Right lobe of liver (tissue), 6 donors: ENCODE data around the gene VAV2. TPM values are rescaled to one million over a fixed set of nuclear protein-coding genes. Genes with fewer than 3 reads are reported as not detected.

Source experiments
- ATAC-seq, 4 donors: fragments of 200-7000 bp; cut with Tn5 transposase; one replicate each; pipeline ENCODE4 v1.9.1; 2020; ENCODE audit warnings: mild to moderate bottlenecking in 4 of 4, moderate library complexity in 4 of 4
- DNase-seq, 3 donors: peaks; one replicate each; pipeline ENCODE4 v3.0.0-alpha.2; 2020
- H3K27ac ChIP-seq, 3 donors: fragments of 200-600 bp; one replicate each; pipeline ENCODE4 v1.8.0; 2022
- H3K27me3 ChIP-seq, 2 donors: fragments of 200-600 bp; one replicate each; pipeline ENCODE4 v1.8.0; 2022
- H3K36me3 ChIP-seq, 4 donors: fragments of 200-600 bp; sonication (generic) in 1 of 4; one replicate each; pipeline versions ENCODE4 v1.5.1 to v1.8.0; 2017 to 2022; ENCODE audit warnings: control low read depth in 1 of 4
- H3K4me1 ChIP-seq, 4 donors: fragments of 200-600 bp; sonication (generic) in 1 of 4; one replicate each; pipeline versions ENCODE4 v1.5.1 to v1.8.0; 2017 to 2022; ENCODE audit warnings: control low read depth in 1 of 4
- H3K4me3 ChIP-seq, 3 donors: fragments of 200-600 bp; one replicate each; pipeline ENCODE4 v1.8.0; 2022
- H3K9me3 ChIP-seq, 4 donors: fragments of 200-600 bp; sonication (generic) in 1 of 4; one replicate each; pipeline versions ENCODE4 v1.5.1 to v1.8.0; 2017 to 2022; ENCODE audit warnings: control low read depth in 1 of 4
- CTCF ChIP-seq, 4 donors: fragments of 200-600 bp in 3 of 4; fragments of 450-650 bp in 1 of 4; IDR thresholded peaks; one replicate each; pipeline versions ENCODE4 v1.5.1 to v1.8.0; 2016 to 2022; ENCODE audit warnings: antibody characterized with exemption in 4 of 4, mild to moderate bottlenecking in 2 of 4
- POLR2A ChIP-seq: fragments of 450-650 bp; IDR thresholded peaks from one replicate; pipeline ENCODE4 v1.6.1; 2017; ENCODE audit warnings: antibody characterized with exemption, mild to moderate bottlenecking
- WGBS: methylation state at CpG from one replicate; pipeline ENCODE4 v1.1.6; 2018; ENCODE audit warnings: low coverage, low lambda C conversion rate; ENCODE audit not compliant: insufficient coverage; ENCODE audit errors: missing lambda C conversion rate; 5-methylcytosine and 5-hydroxymethylcytosine counted together
- intact Hi-C, 2 donors: fragments of 100-400 bp; cut with DNase I; formaldehyde crosslinking; loops; one replicate each; pipeline versions ENCODE4 v1.11.2 to v1.14.1; 2022
- total RNA-seq, 6 experiments: library from RNA; depleted of rRNA in 2 of 6; stranded (reverse); fragments of >200 nt in 2 of 6; fragmentation: NEBNext Ultra II Directional in 3 of 6; extraction: Animal tissue kit (Norgen Biotek cat#: 25700) in 3 of 6; gene quantifications; one replicate each; pipeline versions ENCODE4 v1.1.0 to v1.2.4, GENCODE V29; 2016 to 2023
- donor health status: DM: no; HTN: yes; CAD: no.
- donor health status: DM: no; HTN: no; CAD: no.
- donor health status: DM: no; HTN: no; CAD: no.
- donor health status: DM: no; HTN: yes; CAD: no.
- donor health status: DM: no; HTN: yes; CAD: no.

VAV2 gene
- total RNA-seq, 6 experiments from 2014 or later: 30.1 to 44.3 (median 34.9) TPM

GRCh38 chr9:134024828-134025605 lies 32.9 kb upstream of the VAV2 start, which contains the start of gene BRD3OS:
BRD3OS (plus strand) TSS chr9:134025481; CDS start chr9:134026748, 1,267 bp downstream.
- peak; percentile 95 to 98 (median 98) for ATAC-seq
- WGBS: 4% methylated on average over 42 of the region's 43 CpGs
- Histone ChIP-seq H3K27me3 (no peaks in the 10 kb centered on the region), H3K27ac (no peak within 1 kb of the TSS), H3K36me3 (no peaks in the 10 kb centered on the region), H3K4me1 (peaks cover 0 to 31% (median 9%) of the 10 kb centered on the region in 4 donors), H3K9me3 (no peaks in the 10 kb centered on the region), H3K4me3 (peak within 1 kb of the TSS; percentile 82 to 86 (median 82))
- intact Hi-C loops: no loop called here
- TF ChIP-seq POLR2A (no peak), CTCF (IDR thresholded peaks at IDR 0.05) (no peak)
- DNase-seq: peak; percentile 98 to 99 (median 98)

GRCh38 chr9:134024214-134024792 lies 32.2 kb upstream of the VAV2 start:
- 52% methylated on average over 4 of the region's 4 CpGs for WGBS
- ATAC-seq: no peak
- H3K36me3 ChIP-seq: no peaks in the 10 kb centered on the region
- peak in 1 of 3 donors; percentile 13 for DNase-seq
- no peak for TF ChIP-seq CTCF (IDR thresholded peaks at IDR 0.05)
- TF ChIP-seq POLR2A: no peak
- peak overlapping the region in 1 of 3 donors; percentile 20 for H3K4me3 ChIP-seq
- no peaks in the 10 kb centered on the region for H3K27me3 ChIP-seq
- H3K27ac ChIP-seq: no peak overlapping the region
- peaks cover 0 to 24% (median 6%) of the 10 kb centered on the region in 4 donors for H3K4me1 ChIP-seq
- intact Hi-C loops: no loop called here
- no peaks in the 10 kb centered on the region for H3K9me3 ChIP-seq

- intact Hi-C loops: no loop called here
- DNase-seq (no peak), ATAC-seq (no peak)
- H3K27me3 ChIP-seq: no peaks in the 10 kb centered on the region
- no peaks in the 10 kb centered on the region for H3K36me3 ChIP-seq
- peaks cover 0 to 14% (median 0%) of the 10 kb centered on the region in 4 donors for H3K4me1 ChIP-seq
- H3K9me3 ChIP-seq: no peaks in the 10 kb centered on the region
- no peak overlapping the region for H3K27ac ChIP-seq
- no peak overlapping the region for H3K4me3 ChIP-seq
- TF ChIP-seq CTCF (IDR thresholded peaks at IDR 0.05) (no peak), POLR2A (no peak)
- no CpG with 5 or more reads among the region's 2 CpGs for WGBS
These were observed 22.8 kb upstream of the VAV2 start for GRCh38 chr9:134014946-134015345.

- TF ChIP-seq POLR2A: no peak
- no peak for TF ChIP-seq CTCF (IDR thresholded peaks at IDR 0.05)
- DNase-seq (no peak), ATAC-seq (peak in 1 of 4 donors; percentile 8)
- peak overlapping the region in 1 of 3 donors; percentile 2 for H3K27ac ChIP-seq
- H3K4me1 ChIP-seq: peaks cover 0 to 18% (median 0%) of the 10 kb centered on the region in 4 donors
- H3K4me3 ChIP-seq: no peak overlapping the region
- WGBS: 94% methylated on average over 3 of the region's 6 CpGs
- H3K36me3 ChIP-seq: no peaks in the 10 kb centered on the region
- H3K9me3 ChIP-seq: no peaks in the 10 kb centered on the region
- H3K27me3 ChIP-seq: no peaks in the 10 kb centered on the region
- intact Hi-C loops: no loop called here
These were observed 19.3 kb upstream of the VAV2 start for GRCh38 chr9:134011401-134011800.
